Suprapubic skin (tissue), 4 donors: ENCODE data around the gene ATP1A3.

Source experiments
- EP300 ChIP-seq: sonication (generic); formaldehyde crosslinking; IDR thresholded peaks from one replicate; pipeline ENCODE4 v1.6.1; 2017; ENCODE audit warnings: antibody characterized with exemption
- POLR2A ChIP-seq, 2 donors: fragments of 450-650 bp; IDR thresholded peaks; one replicate each; pipeline ENCODE4 v1.6.1; 2017; ENCODE audit warnings: antibody characterized with exemption in 2 of 2, mild to moderate bottlenecking in 2 of 2, moderate library complexity in 2 of 2
- POLR2AphosphoS5 ChIP-seq, 3 donors: sonication (generic); formaldehyde crosslinking; IDR thresholded peaks; one replicate each; pipeline ENCODE4 v1.6.1; 2017; ENCODE audit warnings: antibody characterized with exemption in 3 of 3
- TF ChIP-seq, protein P1 (sequence below), 2 donors: fragments of 200-600 bp in 1 of 2; fragments of 450-650 bp in 1 of 2; sonication (generic) in 1 of 2; IDR thresholded peaks; one replicate each; pipeline ENCODE4 v1.5.1; 2016 to 2019; ENCODE audit warnings: antibody characterized with exemption in 2 of 2, mild to moderate bottlenecking in 1 of 2, moderate library complexity in 1 of 2

DNA sequence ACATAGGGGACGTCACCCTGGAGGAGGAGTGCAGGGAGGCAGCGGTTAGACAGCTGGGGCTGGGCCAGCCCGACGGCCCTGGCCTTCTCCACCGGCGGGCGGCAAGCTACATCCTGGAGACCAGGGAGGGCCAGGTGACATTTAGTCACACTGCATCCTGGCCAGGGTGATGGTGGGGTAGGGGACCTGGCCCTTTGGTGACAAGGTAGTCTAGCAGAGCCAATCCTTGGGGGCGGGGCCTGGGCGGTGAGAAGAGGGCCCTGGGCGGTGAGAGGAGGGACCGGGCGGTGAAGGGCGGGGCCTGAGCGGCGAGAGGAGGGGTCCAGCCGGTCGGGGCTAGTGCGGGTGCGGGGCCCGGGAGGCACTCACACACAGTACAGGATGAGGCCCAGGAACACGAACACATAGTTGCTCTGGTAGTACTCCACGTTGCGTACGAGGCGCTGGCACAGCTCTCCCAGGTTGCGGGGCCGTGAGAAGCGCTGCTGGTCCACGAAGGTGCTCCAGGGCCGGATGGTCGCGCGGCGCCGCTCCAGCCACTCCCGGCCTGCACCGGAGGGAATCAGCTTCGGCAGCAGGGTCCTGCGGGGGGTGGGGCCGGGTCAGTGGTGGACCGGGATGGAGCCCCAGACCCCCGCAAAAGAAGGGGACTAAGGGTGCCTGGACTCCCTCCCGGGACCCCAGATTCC, 35.5 kb downstream of the ATP1A3 start:
- TF ChIP-seq POLR2A (IDR thresholded peaks at IDR 0.05) (peak in 1 of 2 donors; percentile 41), POLR2AphosphoS5 (IDR thresholded peaks at IDR 0.05) (no peak), EP300 (no peak)
- TF ChIP-seq, protein P1, sequence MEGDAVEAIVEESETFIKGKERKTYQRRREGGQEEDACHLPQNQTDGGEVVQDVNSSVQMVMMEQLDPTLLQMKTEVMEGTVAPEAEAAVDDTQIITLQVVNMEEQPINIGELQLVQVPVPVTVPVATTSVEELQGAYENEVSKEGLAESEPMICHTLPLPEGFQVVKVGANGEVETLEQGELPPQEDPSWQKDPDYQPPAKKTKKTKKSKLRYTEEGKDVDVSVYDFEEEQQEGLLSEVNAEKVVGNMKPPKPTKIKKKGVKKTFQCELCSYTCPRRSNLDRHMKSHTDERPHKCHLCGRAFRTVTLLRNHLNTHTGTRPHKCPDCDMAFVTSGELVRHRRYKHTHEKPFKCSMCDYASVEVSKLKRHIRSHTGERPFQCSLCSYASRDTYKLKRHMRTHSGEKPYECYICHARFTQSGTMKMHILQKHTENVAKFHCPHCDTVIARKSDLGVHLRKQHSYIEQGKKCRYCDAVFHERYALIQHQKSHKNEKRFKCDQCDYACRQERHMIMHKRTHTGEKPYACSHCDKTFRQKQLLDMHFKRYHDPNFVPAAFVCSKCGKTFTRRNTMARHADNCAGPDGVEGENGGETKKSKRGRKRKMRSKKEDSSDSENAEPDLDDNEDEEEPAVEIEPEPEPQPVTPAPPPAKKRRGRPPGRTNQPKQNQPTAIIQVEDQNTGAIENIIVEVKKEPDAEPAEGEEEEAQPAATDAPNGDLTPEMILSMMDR (IDR thresholded peaks at IDR 0.05), result no peak
